HG02623 (cell line): ENCODE measurements around the gene MAP2K1.
"Not testable (repeated sequence)": the region's sequence is repeated elsewhere in the genome, so short reads cannot be mapped to it uniquely, and the experiment has no call there.

Experiments used
- ATAC-seq: cut with Tn5 transposase; IDR thresholded peaks from one replicate; pipeline ENCODE4 v1.9.1; 2021; ENCODE audit warnings: moderate library complexity; ENCODE audit not compliant: unreplicated experiment

Gene MAP2K1

DNA sequence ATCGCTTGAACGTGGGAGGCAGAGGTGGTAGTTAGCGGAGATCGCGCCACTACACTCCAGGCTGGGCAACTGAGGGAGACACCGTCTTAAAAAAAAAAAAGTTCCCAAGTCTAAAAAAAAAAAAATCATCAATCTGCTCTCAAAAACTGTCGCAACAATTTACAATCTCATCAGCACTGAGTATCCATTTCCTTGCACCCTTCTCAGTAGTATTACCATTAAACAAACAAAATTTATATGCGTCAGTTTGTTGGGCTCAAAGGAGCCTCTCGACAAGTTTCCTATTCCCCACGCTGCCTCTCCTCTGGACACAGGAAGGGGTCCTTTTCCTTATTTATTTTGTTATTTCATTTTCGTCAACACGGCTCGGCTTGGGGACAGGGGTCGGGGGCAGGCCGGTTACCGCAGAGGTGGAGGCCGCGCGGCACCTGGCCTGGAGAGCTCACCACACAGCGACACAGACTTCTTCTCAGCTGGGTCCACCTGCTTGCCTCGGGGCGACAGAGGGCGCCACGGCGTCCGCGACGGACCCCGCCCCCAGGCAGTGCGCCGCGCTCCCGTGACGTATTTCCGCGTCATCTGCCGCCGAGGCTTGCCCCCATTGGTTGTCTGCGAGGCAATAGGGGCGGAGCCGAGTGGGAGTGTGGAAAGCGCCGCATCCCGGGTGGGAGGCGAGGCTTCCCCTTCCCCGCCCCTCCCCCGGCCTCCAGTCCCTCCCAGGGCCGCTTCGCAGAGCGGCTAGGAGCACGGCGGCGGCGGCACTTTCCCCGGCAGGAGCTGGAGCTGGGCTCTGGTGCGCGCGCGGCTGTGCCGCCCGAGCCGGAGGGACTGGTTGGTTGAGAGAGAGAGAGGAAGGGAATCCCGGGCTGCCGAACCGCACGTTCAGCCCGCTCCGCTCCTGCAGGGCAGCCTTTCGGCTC lies at the start of gene MAP2K1:
TSS of gene MAP2K1 (plus strand) at position 709 of the 920 bp plus-strand sequence. CDS start 436 bp downstream, outside the sequence.
- ATAC-seq: peak; percentile 75

DNA sequence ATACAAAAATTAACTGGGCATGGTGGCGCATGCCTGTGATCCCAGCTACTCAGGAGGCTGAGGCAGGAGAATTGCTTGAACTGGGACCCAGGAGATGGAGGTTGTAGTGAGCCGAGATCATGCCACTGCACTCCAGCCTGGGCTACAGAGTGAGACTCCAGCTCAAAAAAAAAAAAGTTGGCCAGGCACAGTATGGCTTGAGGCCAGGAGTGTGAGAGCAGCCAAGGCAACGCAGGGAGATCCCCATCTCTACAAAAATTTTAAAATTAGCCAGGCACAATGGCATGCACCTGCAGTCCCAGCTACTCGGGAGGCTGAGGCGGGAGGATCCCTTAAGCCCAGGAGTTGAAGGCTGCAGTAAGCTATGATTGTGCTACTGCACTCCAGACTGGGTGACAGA lies 38.2 kb upstream of the MAP2K1 start:
- ATAC-seq: not testable (repeated sequence)

DNA sequence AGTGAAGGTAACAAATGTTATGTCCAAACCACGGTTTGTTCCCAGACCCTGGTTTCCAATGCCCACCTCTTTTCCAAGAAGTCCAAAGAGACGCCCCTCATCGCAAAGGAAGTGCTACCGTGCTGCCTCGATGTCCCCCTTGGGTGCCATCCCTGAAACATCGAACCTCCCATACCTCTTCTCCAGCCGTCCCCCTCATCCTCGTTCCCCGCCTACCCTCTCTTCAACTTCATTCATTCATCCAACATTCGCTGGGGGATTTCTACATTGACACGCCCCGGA lies 30.7 kb upstream of the MAP2K1 start:
- no peak for ATAC-seq

DNA sequence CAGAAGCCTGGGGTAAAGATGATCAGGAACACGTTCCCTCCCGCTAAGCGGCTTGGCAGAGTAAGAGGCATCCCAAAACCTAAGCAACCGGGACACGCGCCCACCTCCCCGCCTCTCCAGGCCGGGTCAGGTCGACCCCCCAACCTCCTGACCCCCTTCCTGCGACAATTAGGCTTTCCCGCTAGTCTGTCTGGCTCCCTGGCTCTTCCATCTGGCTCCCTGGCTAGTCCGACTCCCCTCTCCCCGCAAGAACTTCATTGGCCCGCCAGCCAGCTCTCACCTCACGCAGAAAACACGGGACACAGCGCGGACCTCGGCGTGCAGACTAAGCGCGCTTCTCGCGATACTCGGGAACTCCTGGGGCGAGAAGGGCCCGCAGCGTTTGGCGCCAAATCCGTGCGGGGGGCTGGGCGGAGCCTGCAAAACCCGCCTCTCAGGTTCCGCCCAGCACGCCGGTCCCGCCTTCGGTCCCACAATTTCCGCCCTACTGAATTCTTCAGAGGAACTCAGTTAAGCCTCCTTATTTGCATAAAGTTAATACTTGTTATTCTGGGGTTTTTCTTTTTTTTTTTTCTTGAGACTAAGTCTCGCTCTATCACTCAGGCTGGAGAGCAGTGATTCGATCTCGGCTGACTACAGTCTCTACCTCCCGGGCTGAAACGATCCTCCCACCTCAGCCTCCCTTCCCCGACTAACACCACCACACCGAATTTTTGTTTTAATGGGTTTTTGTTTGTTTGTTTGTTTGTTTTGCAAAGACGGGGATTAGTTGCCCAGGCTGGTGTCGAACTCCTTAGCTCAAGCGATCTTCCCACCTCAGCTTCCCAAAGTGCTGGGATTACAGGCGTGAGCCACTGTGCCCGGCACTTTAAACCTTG lies 30.1 kb upstream of the MAP2K1 start, which contains the start of gene TIPIN:
TSS of gene TIPIN (minus strand) at position 327 of the 878 bp plus-strand sequence. CDS start 3,738 bp downstream, outside the sequence.
- peak; percentile 88 for ATAC-seq

DNA sequence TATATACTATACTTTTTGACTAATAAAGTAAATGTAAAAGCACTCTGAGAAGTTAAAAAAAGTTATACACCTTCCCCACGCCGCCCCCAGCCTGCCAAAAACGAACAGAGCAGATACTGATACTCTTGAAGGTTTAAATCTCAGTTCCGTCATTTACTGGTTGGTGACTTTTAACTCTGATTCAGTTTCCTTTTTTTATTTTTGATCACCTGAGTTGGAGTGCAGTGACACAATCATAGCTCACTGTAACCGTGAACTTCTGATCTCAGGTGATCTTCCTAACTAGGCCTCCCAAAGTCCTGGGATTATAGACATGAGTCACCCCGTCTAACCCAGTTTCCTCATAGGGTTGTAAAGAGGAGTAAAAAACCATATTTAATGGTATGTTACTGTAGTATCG lies 27.0 kb upstream of the MAP2K1 start:
- no peak for ATAC-seq

DNA sequence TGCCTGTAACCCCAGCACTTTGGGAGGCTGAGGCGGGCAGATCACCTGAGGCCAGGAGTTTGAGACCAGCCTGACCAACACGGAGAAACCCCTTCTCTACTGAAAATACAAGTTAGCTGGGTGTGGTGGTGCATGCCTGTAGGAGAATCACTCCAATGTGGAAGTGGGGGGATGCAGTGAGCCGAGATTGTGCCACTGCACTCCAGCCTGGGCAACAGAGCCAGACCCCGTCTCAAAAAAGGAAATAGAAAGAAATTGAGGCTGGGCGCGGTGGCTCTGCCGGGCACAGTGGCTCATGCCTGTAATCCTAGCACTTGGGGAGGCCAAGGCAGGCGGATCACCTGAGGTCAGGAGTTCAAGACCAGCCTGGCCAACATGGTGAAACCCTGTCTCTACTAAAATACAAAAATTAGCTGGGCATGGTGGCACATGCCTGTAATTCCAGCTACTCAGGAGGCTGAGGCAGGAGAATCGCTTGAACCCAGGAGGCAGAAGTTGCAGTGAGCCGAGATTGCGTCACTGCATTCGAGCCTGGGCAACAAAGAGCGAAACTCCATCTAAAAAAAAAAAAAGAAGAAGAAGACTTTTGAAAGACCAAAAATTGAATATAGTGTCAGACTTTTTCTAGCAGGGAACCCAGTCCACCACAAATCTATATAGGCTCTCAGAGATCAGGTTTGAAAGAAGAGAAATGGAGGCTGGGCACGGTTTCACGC lies 24.8 kb upstream of the MAP2K1 start:
- ATAC-seq: not testable (repeated sequence)

DNA sequence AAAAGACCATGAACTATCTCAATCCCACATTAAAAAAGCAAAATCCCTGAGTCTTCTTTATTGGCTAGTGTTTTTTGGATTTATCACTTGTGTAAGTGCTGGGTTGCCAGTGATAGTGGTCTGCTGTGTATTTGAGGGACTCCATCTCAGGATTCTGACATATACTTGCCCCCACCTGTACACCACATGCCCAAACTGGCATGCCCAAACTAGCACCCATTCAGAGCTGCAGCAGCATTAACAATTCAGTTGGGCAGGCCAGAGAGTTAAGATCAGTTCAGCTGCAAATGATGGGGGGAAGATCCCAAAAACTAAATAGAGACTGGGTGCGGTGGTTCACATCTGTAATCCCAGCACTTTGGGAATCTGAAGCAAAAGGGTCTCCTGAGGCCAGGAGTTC lies 23.9 kb upstream of the MAP2K1 start:
- ATAC-seq: no peak

DNA sequence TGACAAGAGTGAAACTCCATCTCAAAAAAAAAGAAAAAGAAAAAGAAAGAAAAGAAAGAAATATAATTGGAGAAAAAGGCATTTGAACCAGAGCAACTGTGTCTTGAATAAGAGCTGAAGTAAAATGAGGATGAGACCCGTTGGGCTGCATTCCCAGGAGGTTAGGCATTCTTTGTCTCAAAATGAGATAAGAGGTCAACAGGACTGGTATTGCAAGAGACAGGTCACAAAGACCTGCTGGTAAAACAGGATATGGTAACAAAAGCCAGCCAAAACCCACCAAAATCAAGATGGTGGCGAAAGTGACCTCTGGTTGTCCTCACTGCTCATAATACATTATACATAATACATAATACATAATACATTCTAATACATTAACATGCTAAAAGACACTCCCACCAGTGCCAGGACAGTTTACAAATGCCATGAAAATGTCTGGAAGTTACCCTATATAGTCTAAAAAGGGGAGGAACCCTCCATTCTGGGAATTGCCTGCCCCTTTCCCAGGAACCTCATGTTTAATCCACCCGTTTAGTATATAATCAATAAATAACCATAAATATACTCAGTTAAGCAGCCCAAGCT lies 21.7 kb upstream of the MAP2K1 start:
- no peak for ATAC-seq

DNA sequence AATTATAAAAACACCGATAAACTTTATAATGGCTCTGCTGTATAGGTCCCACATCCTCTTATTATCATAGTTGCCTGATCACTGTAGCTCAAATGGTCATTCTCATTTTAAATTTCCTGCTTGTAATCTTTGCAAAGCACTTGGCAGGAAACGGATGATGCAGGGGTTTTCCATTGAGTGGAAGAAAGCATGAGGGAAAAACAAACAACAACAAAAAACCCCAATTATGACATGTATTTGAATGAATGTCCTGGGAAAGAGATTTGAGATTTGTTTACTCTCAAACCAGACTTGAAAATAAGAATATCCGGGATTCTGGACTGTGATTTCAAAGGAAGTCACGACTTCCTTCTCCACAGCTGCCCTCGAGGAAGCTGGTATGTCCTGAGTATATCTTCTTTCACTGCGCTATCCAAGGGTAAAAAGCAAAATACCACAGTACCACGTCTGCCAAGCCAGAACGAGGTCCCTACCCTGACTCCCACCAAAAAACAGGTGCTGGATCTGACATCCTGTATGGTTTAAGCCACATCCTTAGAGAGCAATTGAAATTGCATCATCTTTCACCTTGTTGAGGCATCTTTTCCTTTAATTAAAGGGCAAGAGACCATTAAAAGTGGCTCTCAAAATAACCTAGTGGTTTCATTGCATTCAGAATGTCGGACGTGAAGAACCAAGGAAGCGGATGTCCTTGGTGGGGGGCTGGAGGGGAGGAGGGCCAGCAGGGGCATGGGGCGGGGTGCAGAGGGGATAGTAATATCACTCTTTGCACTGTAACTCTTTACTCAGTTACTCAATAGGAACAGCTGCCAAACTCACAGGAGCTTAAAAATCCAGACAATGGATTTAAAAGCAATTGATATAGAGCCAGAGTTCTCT lies 16.7 kb upstream of the MAP2K1 start:
- ATAC-seq: no peak

DNA sequence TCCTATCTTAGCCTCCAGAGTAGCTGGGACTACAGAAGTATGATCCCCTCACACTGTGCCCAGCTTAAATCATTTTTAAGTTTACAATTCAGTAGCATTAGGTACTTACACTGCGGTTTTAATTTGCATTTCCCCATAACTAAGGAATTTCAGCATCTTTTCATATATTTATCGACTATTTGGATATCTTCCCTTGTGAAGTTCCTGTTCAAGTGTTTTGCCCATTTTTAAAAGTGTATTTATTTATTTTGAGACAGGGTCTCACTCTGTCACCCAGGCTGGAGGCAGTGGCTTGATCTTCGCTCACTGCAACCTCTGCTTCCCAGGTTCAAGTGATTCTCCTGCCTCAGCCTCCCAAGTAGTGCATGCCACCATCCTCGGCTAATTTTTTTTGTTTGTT lies 12.5 kb upstream of the MAP2K1 start:
- no peak for ATAC-seq

DNA sequence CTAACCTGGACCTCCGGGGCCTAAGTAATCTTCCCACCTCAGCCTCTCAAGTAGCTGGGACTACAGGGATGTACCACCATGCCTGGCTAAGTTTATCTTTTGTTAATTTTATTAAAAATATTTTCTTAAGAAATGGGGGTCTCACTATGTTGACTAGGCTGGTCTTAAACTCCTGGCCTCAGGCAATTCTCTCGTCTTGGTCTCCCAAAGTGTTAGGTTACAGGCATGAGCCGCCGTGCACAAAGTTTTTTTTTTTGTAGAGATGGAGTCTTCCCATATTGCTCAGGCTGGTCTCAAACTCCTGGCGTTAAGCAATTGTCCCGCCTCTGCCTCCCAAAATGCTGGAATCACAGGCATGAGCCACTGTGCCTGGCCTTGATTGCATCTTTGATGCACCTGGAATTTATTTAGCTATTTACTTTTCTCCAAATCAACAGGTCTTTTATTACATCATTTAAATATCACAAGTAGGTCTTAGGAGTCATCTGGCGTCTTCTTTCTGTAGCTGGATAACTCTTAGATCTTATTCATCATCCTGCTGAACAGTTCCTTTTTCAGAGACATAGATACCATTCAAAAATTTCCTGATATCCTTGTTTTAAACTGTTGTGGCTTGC lies 7.8 kb upstream of the MAP2K1 start:
- no peak for ATAC-seq

DNA sequence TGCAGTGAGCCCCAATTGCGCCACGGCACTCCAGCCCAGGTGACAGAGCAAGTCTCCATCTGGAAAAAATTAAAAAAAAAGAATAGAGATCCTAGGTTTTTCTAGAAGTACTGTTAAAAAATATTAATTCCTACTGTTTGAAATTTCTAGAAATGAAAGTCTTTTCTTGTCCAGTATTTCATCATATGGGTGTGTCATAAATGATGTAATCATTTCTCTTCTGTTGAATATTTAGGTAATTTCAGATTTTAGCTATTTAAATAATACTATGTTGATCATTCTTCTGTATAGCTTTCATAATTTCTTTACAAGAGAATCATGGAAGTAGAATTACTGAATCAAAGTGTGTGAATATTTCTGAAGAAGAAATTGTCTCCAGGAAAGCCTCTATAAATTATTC lies 5.3 kb upstream of the MAP2K1 start:
- ATAC-seq: not testable (repeated sequence)

DNA sequence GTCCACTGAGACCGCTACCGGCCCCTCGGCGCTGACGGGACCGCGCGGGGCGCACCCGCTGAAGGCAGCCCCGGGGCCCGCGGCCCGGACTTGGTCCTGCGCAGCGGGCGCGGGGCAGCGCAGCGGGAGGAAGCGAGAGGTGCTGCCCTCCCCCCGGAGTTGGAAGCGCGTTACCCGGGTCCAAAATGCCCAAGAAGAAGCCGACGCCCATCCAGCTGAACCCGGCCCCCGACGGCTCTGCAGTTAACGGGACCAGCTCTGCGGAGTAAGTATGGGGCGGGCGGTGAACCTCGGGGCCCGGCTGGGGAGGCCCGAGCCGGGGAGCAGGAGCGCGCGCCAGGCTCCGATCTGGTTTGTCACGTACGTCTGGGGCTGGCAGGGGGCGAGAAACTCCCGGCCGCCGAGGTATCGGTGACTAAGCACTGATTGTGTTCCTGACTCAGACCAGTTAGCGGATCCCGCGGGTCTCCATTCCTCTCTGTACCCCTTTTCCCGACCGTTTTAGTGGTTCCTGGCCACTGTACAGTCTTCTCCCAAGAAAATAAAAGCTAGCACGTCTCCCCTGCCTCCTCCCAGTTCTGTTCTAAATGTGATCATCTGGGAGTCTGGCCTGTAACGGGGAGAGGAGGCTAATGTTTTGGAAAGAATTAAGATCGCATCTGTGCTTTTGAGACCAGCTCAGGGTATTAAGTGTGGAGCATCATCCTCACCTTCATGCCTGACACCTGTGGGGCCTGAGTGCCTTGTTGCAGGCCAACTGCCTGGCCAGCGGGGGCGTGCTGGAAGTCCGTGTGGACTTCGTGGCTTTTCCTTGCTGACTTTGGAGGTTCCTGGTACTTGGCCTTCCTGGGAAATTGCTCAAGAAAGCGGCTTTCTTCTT lies 691 bp downstream of the MAP2K1 start:
- ATAC-seq: no peak

DNA sequence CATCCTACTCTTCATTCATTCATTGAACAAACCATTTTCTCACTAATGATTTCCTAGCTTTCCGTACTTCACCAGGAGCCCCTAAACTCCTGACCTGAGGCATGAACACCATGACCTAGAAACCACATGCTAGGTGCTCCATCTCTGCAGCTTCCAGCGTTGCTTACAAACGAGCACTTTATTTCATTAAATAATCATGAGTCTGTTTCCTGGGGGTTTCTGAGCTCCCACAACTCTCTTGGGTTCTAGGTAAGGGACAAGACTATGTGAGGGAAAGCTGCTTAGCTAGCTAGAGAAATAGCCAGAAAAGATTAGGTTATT lies 1.3 kb downstream of the MAP2K1 start:
- no peak for ATAC-seq

DNA sequence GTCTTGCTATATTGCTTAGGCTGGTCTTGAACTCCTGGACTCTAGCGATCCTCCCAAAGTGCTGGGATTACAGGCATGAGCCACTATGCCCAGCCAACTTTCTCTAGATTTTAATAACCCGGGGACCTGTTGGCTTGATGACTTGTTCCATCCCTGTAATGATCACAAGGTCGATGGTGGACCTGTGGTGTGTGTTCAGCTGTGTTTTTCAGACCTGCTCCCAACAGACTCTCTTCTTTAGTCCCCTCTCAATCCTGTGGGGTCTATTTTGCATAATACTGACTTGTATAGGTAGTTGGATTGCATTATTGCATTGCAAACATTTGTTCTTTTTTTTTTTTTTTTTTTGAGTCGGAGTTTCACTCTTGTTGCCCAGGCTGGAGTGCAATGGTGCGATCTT lies 1.9 kb downstream of the MAP2K1 start:
- no peak for ATAC-seq

DNA sequence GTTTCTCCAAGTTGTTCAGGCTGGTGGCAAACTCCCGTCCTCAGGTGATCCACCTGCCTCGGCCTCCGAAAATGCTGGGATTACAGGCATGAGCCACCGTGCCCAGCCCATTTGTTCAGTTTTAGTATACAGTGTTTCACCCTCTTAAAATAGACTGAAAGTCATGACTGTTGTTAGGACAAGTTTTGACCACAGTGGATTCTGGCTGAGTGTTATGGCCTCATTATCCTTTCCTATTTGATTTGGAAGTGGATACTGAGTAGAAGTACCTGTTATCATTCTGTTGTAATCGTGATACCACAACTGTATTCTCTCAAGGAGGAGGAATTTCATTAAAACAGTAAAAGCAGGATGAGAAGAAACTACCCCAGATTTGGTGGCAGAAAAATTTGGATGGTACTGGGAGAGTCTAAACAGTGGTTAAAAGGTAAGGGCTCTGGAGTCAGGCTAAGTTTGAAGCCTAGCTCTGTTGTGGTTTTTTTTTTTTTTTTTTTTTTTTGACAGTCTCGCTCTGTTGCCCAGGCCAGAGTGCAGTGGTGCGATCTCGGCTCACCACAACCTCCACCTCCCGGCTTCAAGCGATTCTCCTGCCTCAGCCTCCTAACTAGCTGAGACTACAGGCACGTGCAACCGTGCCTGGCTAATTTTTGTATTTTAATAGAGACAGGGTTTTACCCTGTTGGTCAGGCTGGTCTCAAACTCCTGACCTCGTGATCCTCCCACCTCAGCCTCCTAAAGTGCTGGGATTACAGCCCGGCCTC lies 2.6 kb downstream of the MAP2K1 start:
- no peak for ATAC-seq

DNA sequence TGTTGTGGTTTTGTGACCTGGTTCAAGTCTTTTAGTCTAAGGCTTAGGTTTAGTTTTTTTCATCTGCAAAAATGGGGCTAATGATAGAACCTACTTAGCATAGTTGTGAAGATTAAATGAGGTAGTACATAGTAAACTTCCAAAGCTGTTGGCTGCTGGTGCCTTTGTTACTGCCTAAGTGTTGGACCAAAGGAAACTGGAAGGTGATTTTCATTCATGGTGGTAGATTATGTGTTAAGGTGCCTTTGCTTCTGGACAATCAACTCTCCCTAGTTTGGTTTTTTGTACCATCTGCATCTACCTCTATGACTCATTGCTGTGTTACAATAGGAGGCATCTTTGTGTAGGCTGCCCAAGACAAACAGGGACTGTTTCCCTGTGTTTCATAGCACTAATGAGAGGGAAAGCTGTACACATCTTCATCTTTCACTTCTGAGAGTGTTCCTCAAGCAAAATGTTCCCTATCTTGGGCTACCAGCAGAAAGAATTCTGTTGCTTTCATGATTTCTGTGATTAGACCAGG lies 3.2 kb downstream of the MAP2K1 start:
- no peak for ATAC-seq

DNA sequence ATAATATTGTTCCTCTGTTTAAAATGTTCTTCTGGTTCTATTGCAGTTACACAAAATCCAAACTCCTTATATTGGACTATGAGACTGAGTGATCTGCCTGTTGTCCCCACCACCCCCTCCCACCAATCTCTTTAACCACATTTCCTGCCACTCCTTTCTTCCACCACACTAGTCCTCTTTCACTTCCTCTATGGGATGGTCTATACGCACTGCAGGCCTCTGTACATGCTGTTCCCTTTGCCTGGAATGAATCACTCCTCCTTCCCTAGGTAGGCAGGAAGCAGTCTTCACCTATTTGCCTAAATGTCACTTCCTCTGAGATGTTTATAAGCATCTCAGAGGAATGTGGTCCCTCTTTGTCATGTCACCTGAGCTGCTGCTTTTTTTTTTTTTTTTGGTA lies 4.0 kb downstream of the MAP2K1 start:
- no peak for ATAC-seq
